ENCODE measurements around the gene CCDC186.

The CCDC186 gene

GRCh38 chr10:114208351-114208750 is 34.3 kb upstream of the CCDC186 start:
- Histone ChIP-seq H3K36me3 (replicated peaks) (no peaks in the 10 kb centered on the region), H3K27ac (no peak overlapping the region), H3K4me3 (ENCODE audit: low read depth, low read length) (no peak overlapping the region), H3K27me3 (replicated peaks) (no peaks in the 10 kb centered on the region)
- no peak for TF ChIP-seq CTCF (IDR thresholded peaks at IDR 0.05; ENCODE audit: low read depth, low read length, missing control alignments)
- in situ Hi-C loops (cut with HindIII; ENCODE audit: low pct_ligation_motif_present, low sequenced_read_pairs), result no loop called here
- no peak for DNase-seq

GRCh38 chr10:114207349-114207748 is 33.3 kb upstream of the CCDC186 start:
- H3K4me3 ChIP-seq (ENCODE audit: low read depth, low read length), result no peak overlapping the region
- no peak for DNase-seq
- TF ChIP-seq CTCF (IDR thresholded peaks at IDR 0.05; ENCODE audit: low read depth, low read length, missing control alignments), result no peak
- no peaks in the 10 kb centered on the region for H3K36me3 ChIP-seq (replicated peaks)
- in situ Hi-C loops (cut with HindIII; ENCODE audit: low pct_ligation_motif_present, low sequenced_read_pairs), result no loop called here
- no peak overlapping the region for H3K27ac ChIP-seq
- no peaks in the 10 kb centered on the region for H3K27me3 ChIP-seq (replicated peaks)

- H3K36me3 ChIP-seq (replicated peaks), result no peaks in the 10 kb centered on the region
- no peak overlapping the region for H3K4me3 ChIP-seq (ENCODE audit: low read depth, low read length)
- no peak for DNase-seq
- no peak overlapping the region for H3K27ac ChIP-seq
- in situ Hi-C loops (cut with HindIII; ENCODE audit: low pct_ligation_motif_present, low sequenced_read_pairs), result no loop called here
- no peak for TF ChIP-seq CTCF (IDR thresholded peaks at IDR 0.05; ENCODE audit: low read depth, low read length, missing control alignments)
- H3K27me3 ChIP-seq (replicated peaks), result no peaks in the 10 kb centered on the region
Measured at GRCh38 chr10:114206902-114207301, 32.9 kb upstream of the CCDC186 start.

- Histone ChIP-seq H3K27me3 (replicated peaks) (no peaks in the 10 kb centered on the region), H3K36me3 (replicated peaks) (no peaks in the 10 kb centered on the region), H3K4me3 (ENCODE audit: low read depth, low read length) (no peak overlapping the region), H3K27ac (no peak overlapping the region)
- DNase-seq, result no peak
- TF ChIP-seq CTCF (IDR thresholded peaks at IDR 0.05; ENCODE audit: low read depth, low read length, missing control alignments), result no peak
- in situ Hi-C loops (cut with HindIII; ENCODE audit: low pct_ligation_motif_present, low sequenced_read_pairs), result no loop called here
Measured at GRCh38 chr10:114202812-114203211, 28.8 kb upstream of the CCDC186 start.

GRCh38 chr10:114199239-114199638 is 25.2 kb upstream of the CCDC186 start:
- in situ Hi-C loops (cut with HindIII; ENCODE audit: low pct_ligation_motif_present, low sequenced_read_pairs), result no loop called here
- Histone ChIP-seq H3K27me3 (replicated peaks) (no peaks in the 10 kb centered on the region), H3K27ac (no peak overlapping the region), H3K36me3 (replicated peaks) (no peaks in the 10 kb centered on the region), H3K4me3 (ENCODE audit: low read depth, low read length) (no peak overlapping the region)
- no peak for TF ChIP-seq CTCF (IDR thresholded peaks at IDR 0.05; ENCODE audit: low read depth, low read length, missing control alignments)
- DNase-seq, result no peak

- no peak overlapping the region for H3K27ac ChIP-seq
- H3K36me3 ChIP-seq (replicated peaks), result no peaks in the 10 kb centered on the region
- no peak for DNase-seq
- H3K4me3 ChIP-seq (ENCODE audit: low read depth, low read length), result no peak overlapping the region
- no peaks in the 10 kb centered on the region for H3K27me3 ChIP-seq (replicated peaks)
- in situ Hi-C loops (cut with HindIII; ENCODE audit: low pct_ligation_motif_present, low sequenced_read_pairs), result no loop called here
- no peak for TF ChIP-seq CTCF (IDR thresholded peaks at IDR 0.05; ENCODE audit: low read depth, low read length, missing control alignments)
Measured at GRCh38 chr10:114195079-114195478, 21.1 kb upstream of the CCDC186 start.
